SKM-1 treated with dmso at 0.1 percent for 144 hours (cell line): Measurements from ENCODE around the gene C17orf114.

Experiments
- DNase-seq: peaks from one replicate; lab custom pipeline; 2025; ENCODE audit not compliant: unreplicated experiment; lab: John Stamatoyannopoulos, UW

Gene C17orf114

DNA sequence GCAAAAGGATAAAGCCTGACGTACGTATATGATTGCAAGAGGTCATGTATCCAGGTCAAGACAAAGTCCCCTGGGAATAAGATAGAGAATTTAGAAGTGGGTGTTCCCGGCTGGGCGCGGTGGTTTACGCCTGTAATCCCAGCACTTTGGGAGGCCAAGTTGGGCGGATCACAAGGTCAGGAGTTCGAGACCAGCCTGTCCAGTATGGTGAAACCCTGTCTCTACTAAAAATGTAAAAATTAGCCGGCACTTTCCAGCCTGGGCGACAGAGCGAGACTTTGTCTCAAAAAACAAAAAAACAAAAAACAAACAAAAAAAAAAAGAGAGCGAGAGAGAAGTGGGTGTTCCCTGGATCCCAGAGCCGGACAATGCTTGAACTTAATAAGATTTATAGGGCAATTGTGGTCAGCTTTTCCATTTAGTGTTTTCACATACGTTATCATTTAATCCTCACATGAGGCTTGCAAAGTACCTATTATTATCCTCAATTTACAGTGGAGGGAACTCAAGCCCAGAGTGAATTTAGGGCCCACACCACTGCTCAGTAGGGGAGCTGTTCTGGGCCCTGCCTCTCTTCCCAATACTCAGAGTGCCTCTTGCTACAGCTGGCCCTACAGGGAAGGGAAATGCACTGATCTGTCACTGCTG lies 13.8 kb downstream of the C17orf114 start:
- no peak for DNase-seq

- no peak for DNase-seq
Measured at GRCh38 chr17:4786516-4786915, 15.6 kb downstream of the C17orf114 start.

DNA sequence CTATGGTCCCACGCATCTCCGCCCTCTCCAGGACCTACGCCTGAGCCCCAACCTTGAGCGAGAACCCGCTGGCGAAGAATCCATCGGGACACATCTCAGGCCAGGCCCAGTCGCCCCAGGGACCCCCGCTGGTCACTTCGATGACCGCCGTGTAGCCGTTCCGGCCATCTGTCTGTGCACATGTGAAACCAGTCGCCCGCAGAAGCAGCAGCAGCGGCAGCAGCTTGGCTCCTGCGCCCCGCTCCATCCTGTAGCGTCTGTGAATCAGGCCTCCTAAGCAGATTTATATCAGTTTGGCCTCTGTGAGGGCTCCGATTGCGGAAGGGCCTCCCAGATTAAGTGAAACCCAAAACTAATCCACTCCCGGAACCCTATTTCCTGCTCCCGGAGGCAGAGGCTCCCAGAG lies 16.0 kb downstream of the C17orf114 start, which contains the start of gene VMO1:
TSS of gene VMO1 (minus strand) at position 259 of the 406 bp plus-strand sequence. CDS start at position 247, 12 bp downstream.
- DNase-seq: no peak

DNA sequence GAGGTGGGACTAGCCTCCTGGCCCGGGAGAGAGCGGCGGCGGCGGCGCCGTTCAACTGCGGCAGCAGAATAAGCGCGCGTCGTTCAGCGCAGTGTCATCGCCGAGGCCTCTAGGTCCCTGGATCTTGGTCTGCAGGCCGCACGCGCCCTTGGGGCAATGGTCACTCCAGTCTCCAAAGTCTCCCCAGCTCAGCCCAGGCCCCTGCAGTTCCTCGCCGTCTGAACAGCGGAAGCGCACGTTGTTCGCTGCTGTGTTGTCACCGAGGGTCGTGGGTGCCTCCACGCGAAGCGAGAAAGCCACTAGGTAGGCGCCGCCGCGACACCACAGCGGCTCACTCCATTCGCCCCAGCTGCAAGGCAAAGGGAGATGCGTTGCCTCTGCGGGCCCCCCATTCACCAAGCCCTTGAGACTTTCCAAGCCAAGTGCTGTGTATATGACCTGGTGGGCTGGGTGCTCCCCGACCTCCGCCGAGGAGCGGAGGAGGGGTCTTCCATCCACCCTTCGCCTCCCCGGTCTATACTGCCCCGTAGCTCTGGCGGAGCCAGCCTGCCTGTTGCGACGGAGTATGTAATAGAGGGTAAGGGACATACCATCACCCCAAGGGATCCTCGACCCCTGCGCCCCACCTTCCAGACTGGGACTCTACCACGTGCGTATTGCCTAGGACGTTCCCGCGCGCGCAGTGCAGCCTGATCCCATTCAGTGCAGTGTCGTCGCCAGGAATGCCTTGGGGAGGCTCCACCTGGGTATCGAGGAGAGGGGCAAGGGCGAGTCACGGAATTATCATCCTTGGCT lies 16.6 kb downstream of the C17orf114 start:
- DNase-seq: no peak

- DNase-seq: no peak
Measured at GRCh38 chr17:4782652-4783051, 19.5 kb downstream of the C17orf114 start.

GRCh38 chr17:4780325-4780955 lies 21.7 kb downstream of the C17orf114 start:
- no peak for DNase-seq

DNA sequence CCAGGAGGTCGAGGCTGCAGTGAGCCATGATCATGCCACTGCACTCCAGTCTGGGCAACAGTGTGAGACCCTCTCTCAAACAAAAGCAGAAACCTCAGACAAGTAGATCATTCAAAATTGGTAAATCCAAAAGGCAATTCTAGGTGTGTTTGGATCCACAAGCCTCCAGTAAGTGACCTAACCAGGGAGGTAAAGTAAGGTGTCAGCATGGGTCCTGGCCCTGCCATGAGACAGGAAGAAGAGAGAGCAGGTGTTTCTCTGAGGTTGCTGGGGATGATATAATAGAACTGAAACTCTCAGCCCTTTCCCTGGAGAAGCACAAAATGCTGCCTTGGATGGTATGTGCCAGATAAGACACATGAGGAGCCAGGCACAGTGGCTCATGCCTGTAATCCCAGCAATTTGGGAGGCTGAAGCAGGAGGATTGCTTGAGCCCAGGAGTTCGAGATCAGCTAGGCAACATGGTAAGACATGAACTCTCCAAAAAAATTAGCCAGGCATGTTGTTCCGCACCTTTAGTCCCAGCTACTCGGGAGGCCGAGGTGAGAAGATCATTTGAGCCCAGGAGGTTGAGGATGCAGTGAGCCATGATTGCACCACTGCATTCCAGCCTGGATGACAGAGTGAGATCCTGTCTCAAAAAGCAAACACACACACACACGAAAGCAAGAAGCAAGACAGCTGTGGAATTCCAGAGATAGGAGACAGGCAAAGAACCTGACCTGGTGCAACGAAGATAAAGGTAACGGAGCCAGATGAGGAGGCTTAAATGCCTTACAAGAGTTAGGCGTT lies 24.0 kb downstream of the C17orf114 start:
- no peak for DNase-seq

GRCh38 chr17:4772235-4772613 lies 29.9 kb downstream of the C17orf114 start:
- no peak for DNase-seq

DNA sequence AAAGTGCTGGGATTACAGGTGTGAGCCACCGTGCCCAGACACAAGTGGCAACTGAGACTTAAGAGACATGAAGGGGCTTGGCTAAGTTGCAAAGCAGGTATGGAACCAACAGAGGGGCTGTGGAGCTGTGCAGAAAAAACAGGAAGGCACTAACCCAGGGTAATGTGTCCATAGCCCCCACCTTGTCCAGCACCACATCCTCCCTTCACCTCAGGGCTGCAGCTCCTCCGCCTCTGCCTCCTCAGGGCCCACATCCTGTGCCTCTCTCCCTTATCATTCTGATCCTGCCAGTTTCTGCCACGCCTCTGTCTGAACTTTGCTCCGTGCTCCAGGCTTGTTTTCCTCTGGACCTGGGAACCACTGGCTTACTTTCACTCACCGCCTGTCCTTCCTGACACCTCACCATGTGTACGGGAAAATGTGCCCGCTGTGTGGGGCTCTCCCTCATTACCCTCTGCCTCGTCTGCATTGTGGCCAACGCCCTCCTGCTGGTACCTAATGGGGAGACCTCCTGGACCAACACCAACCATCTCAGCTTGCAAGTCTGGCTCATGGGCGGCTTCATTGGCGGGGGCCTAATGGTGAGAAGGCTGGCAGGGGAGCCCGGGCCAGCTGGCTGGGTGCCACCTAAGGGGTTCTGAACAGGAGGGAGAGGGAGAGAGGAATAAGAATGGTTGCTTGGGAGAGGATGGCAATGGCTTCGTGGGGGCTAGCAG lies 30.5 kb downstream of the C17orf114 start, which contains the start of gene TM4SF5:
TSS of gene TM4SF5 (plus strand) at position 368 of the 716 bp plus-strand sequence. CDS start at position 405, 37 bp downstream.
- no peak for DNase-seq

GRCh38 chr17:4769628-4770027 lies 32.5 kb downstream of the C17orf114 start:
- DNase-seq: no peak

GRCh38 chr17:4768298-4768697 lies 33.8 kb downstream of the C17orf114 start:
- DNase-seq: no peak

DNA sequence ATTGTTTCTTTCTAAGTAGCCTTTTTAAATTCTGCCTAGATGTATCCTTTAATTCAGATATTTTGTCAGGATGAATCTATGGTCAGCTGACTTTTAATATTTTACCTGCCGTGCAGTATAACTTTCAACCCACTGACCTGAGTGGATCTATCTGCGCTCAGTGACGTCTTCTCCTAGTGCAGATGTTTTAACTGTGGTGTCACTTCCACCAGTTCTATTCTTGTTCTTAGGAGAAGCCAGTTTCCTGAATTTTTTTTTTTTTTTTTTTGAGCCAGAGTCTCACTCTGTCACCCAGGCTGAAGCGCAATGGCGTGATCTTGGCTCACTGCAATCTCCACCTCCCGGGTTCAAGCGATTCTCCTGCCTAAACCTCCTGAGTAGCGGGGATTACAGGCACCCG lies 35.4 kb downstream of the C17orf114 start:
- DNase-seq: no peak

- no peak for DNase-seq
Measured at GRCh38 chr17:4766201-4766600, 35.9 kb downstream of the C17orf114 start.

- peak; percentile 67 for DNase-seq
Measured at GRCh38 chr17:4764595-4764994, 37.5 kb downstream of the C17orf114 start.

- no peak for DNase-seq
Measured at GRCh38 chr17:4759776-4760236, 42.3 kb downstream of the C17orf114 start.

DNA sequence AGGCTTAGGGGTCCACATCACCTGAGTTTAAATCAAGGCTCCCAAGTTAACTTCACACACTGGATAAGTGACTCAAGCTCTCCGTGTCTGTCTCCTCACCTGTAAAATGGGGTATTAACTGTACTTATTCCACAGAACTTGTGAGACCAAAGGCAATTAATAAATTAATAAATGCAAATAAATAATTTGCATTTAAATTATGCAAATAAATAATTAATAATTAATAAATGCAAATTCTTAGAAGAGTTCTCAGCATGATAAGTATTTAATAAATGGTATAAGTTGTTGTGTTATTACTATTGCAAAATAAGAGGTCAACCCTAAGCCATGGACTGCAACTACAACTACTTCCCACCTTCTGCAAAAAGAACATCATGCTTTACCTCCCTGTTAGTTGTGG lies 48.7 kb downstream of the C17orf114 start:
- DNase-seq: no peak

DNA sequence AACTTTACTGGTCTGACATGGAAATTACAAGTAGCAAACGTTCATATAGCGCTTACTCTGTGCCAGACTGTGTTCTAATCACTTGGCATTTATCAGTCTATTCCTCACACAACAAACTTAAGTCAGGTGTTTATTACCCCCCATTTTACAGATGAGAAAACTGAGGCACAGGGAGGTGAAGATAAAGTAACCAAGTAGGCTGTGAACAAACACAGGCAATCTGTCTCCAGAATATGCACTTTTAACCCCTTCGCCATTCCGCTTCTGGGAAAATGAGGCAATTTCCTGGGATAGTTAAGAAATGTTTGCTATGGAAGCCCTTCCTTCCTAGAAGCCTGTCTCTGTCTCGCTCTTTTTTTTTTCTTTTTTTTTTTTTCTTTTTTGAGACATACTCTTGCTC lies 50.2 kb downstream of the C17orf114 start:
- no peak for DNase-seq
